ENCODE results near the gene ADK.

Gene ADK

GRCh38 chr10:74150990-74151878 is at the start of gene ADK:
TSS of gene ADK (plus strand) at chr10:74151221. CDS start at chr10:74151279, 58 bp downstream.
- peak within 1 kb of the TSS; percentile 95 for H3K4me3 ChIP-seq (ENCODE audit: low read depth, low read length)
- DNase-seq (ENCODE audit: low read depth): peak; percentile 96
- in situ Hi-C loops (cut with HindIII; ENCODE audit: low sequenced_read_pairs): no loop called here
- peak; percentile 19 for TF ChIP-seq CTCF (IDR thresholded peaks at IDR 0.05; ENCODE audit: low read depth, low read length, missing control alignments)

GRCh38 chr10:74103560-74104258 is 47.3 kb upstream of the ADK start:
- peak; percentile 58 for TF ChIP-seq CTCF (IDR thresholded peaks at IDR 0.05; ENCODE audit: low read depth, low read length, missing control alignments)
- no peak overlapping the region for H3K4me3 ChIP-seq (ENCODE audit: low read depth, low read length)
- peak; percentile 24 for DNase-seq (ENCODE audit: low read depth)
- in situ Hi-C loops (cut with HindIII; ENCODE audit: low sequenced_read_pairs): loop anchor here (25.0 kb wide), 1 partner anchor 216 kb away; no protein-coding TSS in a partner anchor

GRCh38 chr10:74104480-74104879 is 46.5 kb upstream of the ADK start:
- no peak for DNase-seq (ENCODE audit: low read depth)
- in situ Hi-C loops (cut with HindIII; ENCODE audit: low sequenced_read_pairs): loop anchor here (25.0 kb wide), 1 partner anchor 217 kb away; no protein-coding TSS in a partner anchor
- no peak overlapping the region for H3K4me3 ChIP-seq (ENCODE audit: low read depth, low read length)
- no peak for TF ChIP-seq CTCF (IDR thresholded peaks at IDR 0.05; ENCODE audit: low read depth, low read length, missing control alignments)

- in situ Hi-C loops (cut with HindIII; ENCODE audit: low sequenced_read_pairs): loop anchor here (25.0 kb wide), 1 partner anchor 218 kb away; no protein-coding TSS in a partner anchor
- DNase-seq (ENCODE audit: low read depth): no peak
- TF ChIP-seq CTCF (IDR thresholded peaks at IDR 0.05; ENCODE audit: low read depth, low read length, missing control alignments): no peak
- no peak overlapping the region for H3K4me3 ChIP-seq (ENCODE audit: low read depth, low read length)
These were observed 46.0 kb upstream of the ADK start for GRCh38 chr10:74104996-74105395.

GRCh38 chr10:74107391-74107790 is 43.6 kb upstream of the ADK start:
- in situ Hi-C loops (cut with HindIII; ENCODE audit: low sequenced_read_pairs): loop anchor here (25.0 kb wide), 1 partner anchor 220 kb away; no protein-coding TSS in a partner anchor
- TF ChIP-seq CTCF (IDR thresholded peaks at IDR 0.05; ENCODE audit: low read depth, low read length, missing control alignments): no peak
- no peak for DNase-seq (ENCODE audit: low read depth)

GRCh38 chr10:74109452-74109851 is 41.6 kb upstream of the ADK start:
- DNase-seq (ENCODE audit: low read depth): no peak
- in situ Hi-C loops (cut with HindIII; ENCODE audit: low sequenced_read_pairs): loop anchor here (25.0 kb wide), 1 partner anchor 222 kb away; no protein-coding TSS in a partner anchor
- no peak for TF ChIP-seq CTCF (IDR thresholded peaks at IDR 0.05; ENCODE audit: low read depth, low read length, missing control alignments)
- H3K4me3 ChIP-seq (ENCODE audit: low read depth, low read length): no peak overlapping the region

More at GRCh38 chr10:74107391-74107790, 43.6 kb upstream of the ADK start:
- no peak overlapping the region for H3K4me3 ChIP-seq (ENCODE audit: low read depth, low read length)
